GM23338 (cell line): ENCODE data around the gene FAR1. TPM values are rescaled to one million over a fixed set of nuclear protein-coding genes. Genes with fewer than 3 reads are reported as not detected.

Experiments
- ATAC-seq: fragments of 200-7000 bp; cut with Tn5 transposase; 3 replicates; pipeline ENCODE4 v1.9.1; 2020
- DNase-seq: peaks from one replicate; pipeline ENCODE4 v3.0.0-alpha.2; 2015; ENCODE audit warnings: low spot score
- H2AFZ ChIP-seq: fragments of 200-600 bp; sonication (generic); 2 replicates; pipeline ENCODE4 v1.8.0; 2016; ENCODE audit warnings: antibody characterized with exemption, mild to moderate bottlenecking, moderate library complexity
- H3F3A ChIP-seq: fragments of 200-600 bp; sonication (generic); replicated peaks from 2 replicates; pipeline ENCODE4 v1.8.0; 2017; ENCODE audit warnings: antibody characterized with exemption, mixed run types, low read depth
- H3K27ac ChIP-seq: fragments of 200-600 bp; sonication (generic); 2 replicates; pipeline ENCODE4 v1.6.1; 2016; ENCODE audit warnings: low read depth
- H3K27me3 ChIP-seq: fragments of 200-600 bp; sonication (generic); 2 replicates; pipeline ENCODE4 v1.8.0; 2016; ENCODE audit warnings: mild to moderate bottlenecking, mixed run types, moderate library complexity; ENCODE audit not compliant: insufficient read depth
- H3K36me3 ChIP-seq: fragments of 200-600 bp; sonication (generic); 2 replicates; pipeline ENCODE4 v1.8.0; 2016; ENCODE audit warnings: mild to moderate bottlenecking; ENCODE audit not compliant: insufficient read depth
- H3K4me1 ChIP-seq: fragments of 200-600 bp; sonication (generic); 2 replicates; pipeline ENCODE4 v1.8.0; 2016; ENCODE audit warnings: mild to moderate bottlenecking, moderate library complexity; ENCODE audit not compliant: insufficient read depth
- H3K4me2 ChIP-seq: fragments of 200-600 bp; sonication (generic); 2 replicates; pipeline ENCODE4 v1.7.1; 2017; ENCODE audit warnings: mixed run types
- H3K4me3 ChIP-seq: fragments of 200-600 bp; sonication (generic); 2 replicates; pipeline ENCODE4 v1.6.1; 2016; ENCODE audit warnings: mixed run types
- H3K79me2 ChIP-seq: fragments of 200-600 bp; sonication (generic); replicated peaks from 2 replicates; pipeline ENCODE4 v1.8.0; 2017; ENCODE audit warnings: mild to moderate bottlenecking; ENCODE audit not compliant: insufficient read depth
- H3K9me2 ChIP-seq: fragments of 200-600 bp; sonication (generic); 2 replicates; pipeline ENCODE4 v1.8.0; 2017; ENCODE audit not compliant: insufficient read depth
- H4K20me1 ChIP-seq: fragments of 200-600 bp; sonication (generic); replicated peaks from 2 replicates; pipeline ENCODE4 v1.8.0; 2017; ENCODE audit warnings: mild to moderate bottlenecking; ENCODE audit not compliant: insufficient read depth
- H3K27ac Mint-ChIP-seq: 2 replicates; pipeline ENCODE4 v1.8.0; 2020; ENCODE audit warnings: inconsistent platforms, mild to moderate bottlenecking, moderate library complexity, mixed read lengths
- H3K27me3 Mint-ChIP-seq: 3 replicates; pipeline ENCODE4 v1.8.0; 2022; ENCODE audit warnings: low read depth, mild to moderate bottlenecking, moderate library complexity, mixed read lengths, inconsistent platforms; ENCODE audit not compliant: insufficient read depth, poor library complexity
- H3K36me3 Mint-ChIP-seq: 3 replicates; pipeline ENCODE4 v1.8.0; 2021; ENCODE audit warnings: low read depth, mild to moderate bottlenecking, inconsistent platforms, moderate library complexity, mixed read lengths
- H3K4me1 Mint-ChIP-seq: 3 replicates; pipeline ENCODE4 v1.8.0; 2020; ENCODE audit warnings: mild to moderate bottlenecking, inconsistent platforms, mixed read lengths
- H3K4me3 Mint-ChIP-seq: 3 replicates; pipeline ENCODE4 v1.8.0; 2021; ENCODE audit warnings: moderate library complexity, mild to moderate bottlenecking, inconsistent platforms, mixed read lengths
- H3K9me3 Mint-ChIP-seq: 3 replicates; pipeline ENCODE4 v1.8.0; 2020; ENCODE audit warnings: moderate library complexity, mild to moderate bottlenecking, inconsistent platforms, mixed read lengths
- CREB1 ChIP-seq: fragments of 250-450 bp; sonication (Bioruptor Pico); IDR thresholded peaks from 2 replicates; pipeline ENCODE4 v1.5.0; 2020; ENCODE audit warnings: low read depth, mild to moderate bottlenecking, moderate library complexity
- POLR2AphosphoS5 ChIP-seq: IDR thresholded peaks from 2 replicates; pipeline ENCODE4 v1.6.1; 2016; ENCODE audit warnings: antibody characterized with exemption, low read depth
- ZNF114 ChIP-seq: fragments of 250-450 bp; sonication (Bioruptor Pico); IDR thresholded peaks from 2 replicates; pipeline ENCODE4 v1.5.0; 2020; ENCODE audit warnings: mild to moderate bottlenecking, moderate library complexity
- polyA plus RNA-seq: library from polyadenylated mRNA; unstranded; fragments of >200 nt; fragmentation: Nextera tagmentation; extraction: Ambion mirVana; gene quantifications from 2 replicates; pipeline ENCODE4 v1.2.1, GENCODE V29; 2016
- total RNA-seq: library from RNA; depleted of rRNA; stranded (reverse); fragments of >200 nt; shearing (Covaris generic); gene quantifications from 2 replicates; pipeline ENCODE4 v1.2.3, GENCODE V29; 2014
- TF ChIP-seq, protein P1 (sequence below): fragments of 250-450 bp; sonication (Bioruptor Pico); IDR thresholded peaks from 2 replicates; pipeline ENCODE4 v1.5.0; 2020; ENCODE audit warnings: mild to moderate bottlenecking, moderate library complexity
- TF ChIP-seq, protein P2 (sequence below): IDR thresholded peaks from one replicate; pipeline ENCODE4 v1.6.1; 2018; ENCODE audit warnings: antibody characterized with exemption; ENCODE audit not compliant: unreplicated experiment

The FAR1 gene
- total and polyA plus RNA-seq, 2 experiments from 2014 or later, result 27.3 to 79.5 TPM

DNA sequence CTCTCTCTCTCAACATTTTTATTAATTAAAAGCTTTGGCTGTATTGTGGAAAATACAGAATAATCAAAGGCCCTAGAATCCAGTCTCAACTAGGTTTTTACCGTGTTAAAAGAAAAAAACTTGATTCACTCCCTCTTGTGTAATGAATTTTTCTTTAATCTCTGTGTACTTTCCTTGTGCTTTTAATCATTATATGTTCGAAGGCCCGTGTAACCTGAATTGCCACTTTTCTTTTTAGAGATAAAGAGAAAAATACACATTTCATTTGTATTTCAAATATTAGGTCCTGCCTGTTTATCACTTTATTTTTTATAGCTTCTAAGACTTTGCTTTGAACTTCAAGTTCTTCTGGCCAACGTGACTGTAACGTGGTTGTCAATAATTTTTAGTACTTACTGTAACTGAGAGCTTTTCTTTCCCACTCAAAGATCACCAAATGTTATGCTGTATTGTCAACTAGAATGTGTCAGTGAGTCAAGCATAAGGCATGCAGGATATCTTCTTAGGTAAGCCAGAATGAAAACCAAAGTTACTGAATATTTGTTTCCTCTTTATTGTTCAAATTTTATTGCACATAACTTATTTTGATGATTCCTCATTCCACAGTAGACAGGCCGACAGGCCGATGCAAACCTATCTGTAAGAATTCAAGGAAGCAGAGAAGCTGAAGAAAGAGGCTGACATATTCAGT, 23.3 kb upstream of the FAR1 start (continued):
- TF ChIP-seq, protein P1, sequence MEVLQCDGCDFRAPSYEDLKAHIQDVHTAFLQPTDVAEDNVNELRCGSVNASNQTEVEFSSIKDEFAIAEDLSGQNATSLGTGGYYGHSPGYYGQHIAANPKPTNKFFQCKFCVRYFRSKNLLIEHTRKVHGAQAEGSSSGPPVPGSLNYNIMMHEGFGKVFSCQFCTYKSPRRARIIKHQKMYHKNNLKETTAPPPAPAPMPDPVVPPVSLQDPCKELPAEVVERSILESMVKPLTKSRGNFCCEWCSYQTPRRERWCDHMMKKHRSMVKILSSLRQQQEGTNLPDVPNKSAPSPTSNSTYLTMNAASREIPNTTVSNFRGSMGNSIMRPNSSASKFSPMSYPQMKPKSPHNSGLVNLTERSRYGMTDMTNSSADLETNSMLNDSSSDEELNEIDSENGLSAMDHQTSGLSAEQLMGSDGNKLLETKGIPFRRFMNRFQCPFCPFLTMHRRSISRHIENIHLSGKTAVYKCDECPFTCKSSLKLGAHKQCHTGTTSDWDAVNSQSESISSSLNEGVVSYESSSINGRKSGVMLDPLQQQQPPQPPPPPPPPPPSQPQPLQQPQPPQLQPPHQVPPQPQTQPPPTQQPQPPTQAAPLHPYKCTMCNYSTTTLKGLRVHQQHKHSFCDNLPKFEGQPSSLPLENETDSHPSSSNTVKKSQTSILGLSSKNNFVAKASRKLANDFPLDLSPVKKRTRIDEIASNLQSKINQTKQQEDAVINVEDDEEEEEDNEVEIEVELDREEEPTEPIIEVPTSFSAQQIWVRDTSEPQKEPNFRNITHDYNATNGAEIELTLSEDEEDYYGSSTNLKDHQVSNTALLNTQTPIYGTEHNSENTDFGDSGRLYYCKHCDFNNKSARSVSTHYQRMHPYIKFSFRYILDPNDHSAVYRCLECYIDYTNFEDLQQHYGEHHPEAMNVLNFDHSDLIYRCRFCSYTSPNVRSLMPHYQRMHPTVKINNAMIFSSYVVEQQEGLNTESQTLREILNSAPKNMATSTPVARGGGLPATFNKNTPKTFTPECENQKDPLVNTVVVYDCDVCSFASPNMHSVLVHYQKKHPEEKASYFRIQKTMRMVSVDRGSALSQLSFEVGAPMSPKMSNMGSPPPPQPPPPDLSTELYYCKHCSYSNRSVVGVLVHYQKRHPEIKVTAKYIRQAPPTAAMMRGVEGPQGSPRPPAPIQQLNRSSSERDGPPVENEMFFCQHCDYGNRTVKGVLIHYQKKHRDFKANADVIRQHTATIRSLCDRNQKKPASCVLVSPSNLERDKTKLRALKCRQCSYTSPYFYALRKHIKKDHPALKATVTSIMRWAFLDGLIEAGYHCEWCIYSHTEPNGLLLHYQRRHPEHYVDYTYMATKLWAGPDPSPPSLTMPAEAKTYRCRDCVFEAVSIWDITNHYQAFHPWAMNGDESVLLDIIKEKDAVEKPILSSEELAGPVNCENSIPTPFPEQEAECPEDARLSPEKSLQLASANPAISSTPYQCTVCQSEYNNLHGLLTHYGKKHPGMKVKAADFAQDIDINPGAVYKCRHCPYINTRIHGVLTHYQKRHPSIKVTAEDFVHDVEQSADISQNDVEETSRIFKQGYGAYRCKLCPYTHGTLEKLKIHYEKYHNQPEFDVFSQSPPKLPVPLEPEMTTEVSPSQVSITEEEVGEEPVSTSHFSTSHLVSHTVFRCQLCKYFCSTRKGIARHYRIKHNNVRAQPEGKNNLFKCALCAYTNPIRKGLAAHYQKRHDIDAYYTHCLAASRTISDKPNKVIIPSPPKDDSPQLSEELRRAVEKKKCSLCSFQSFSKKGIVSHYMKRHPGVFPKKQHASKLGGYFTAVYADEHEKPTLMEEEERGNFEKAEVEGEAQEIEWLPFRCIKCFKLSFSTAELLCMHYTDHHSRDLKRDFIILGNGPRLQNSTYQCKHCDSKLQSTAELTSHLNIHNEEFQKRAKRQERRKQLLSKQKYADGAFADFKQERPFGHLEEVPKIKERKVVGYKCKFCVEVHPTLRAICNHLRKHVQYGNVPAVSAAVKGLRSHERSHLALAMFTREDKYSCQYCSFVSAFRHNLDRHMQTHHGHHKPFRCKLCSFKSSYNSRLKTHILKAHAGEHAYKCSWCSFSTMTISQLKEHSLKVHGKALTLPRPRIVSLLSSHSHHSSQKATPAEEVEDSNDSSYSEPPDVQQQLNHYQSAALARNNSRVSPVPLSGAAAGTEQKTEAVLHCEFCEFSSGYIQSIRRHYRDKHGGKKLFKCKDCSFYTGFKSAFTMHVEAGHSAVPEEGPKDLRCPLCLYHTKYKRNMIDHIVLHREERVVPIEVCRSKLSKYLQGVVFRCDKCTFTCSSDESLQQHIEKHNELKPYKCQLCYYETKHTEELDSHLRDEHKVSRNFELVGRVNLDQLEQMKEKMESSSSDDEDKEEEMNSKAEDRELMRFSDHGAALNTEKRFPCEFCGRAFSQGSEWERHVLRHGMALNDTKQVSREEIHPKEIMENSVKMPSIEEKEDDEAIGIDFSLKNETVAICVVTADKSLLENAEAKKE (CRISPR knock-in tag), result no peak
- no peak for TF ChIP-seq CREB1 (CRISPR knock-in tag)
- no peak for TF ChIP-seq ZNF114 (CRISPR knock-in tag)

DNA sequence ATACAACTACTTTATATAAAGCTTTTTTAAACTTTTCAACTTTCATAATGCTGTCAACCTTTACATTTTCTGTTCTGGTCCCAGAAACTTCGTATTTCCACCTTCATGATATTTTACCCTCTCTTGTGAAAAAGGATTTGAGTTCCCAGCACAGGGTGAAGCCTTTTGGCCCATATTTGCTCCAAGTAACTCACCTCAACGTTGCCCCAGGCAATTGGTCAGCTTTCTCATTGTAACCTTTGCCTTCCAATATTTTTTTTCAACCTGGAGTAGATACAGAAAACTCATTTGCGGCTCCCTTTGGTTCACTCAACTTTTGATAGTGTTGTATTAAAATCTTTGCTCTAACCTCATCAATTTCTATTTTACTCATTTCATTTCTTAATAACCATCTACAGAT, 21.1 kb upstream of the FAR1 start:
- no peaks in the 10 kb centered on the region for H3K27me3 Mint-ChIP-seq
- no peak overlapping the region for H3K4me3 Mint-ChIP-seq
- TF ChIP-seq POLR2AphosphoS5, result no peak
- TF ChIP-seq, protein P1 (CRISPR knock-in tag), result no peak
- TF ChIP-seq, protein P2, sequence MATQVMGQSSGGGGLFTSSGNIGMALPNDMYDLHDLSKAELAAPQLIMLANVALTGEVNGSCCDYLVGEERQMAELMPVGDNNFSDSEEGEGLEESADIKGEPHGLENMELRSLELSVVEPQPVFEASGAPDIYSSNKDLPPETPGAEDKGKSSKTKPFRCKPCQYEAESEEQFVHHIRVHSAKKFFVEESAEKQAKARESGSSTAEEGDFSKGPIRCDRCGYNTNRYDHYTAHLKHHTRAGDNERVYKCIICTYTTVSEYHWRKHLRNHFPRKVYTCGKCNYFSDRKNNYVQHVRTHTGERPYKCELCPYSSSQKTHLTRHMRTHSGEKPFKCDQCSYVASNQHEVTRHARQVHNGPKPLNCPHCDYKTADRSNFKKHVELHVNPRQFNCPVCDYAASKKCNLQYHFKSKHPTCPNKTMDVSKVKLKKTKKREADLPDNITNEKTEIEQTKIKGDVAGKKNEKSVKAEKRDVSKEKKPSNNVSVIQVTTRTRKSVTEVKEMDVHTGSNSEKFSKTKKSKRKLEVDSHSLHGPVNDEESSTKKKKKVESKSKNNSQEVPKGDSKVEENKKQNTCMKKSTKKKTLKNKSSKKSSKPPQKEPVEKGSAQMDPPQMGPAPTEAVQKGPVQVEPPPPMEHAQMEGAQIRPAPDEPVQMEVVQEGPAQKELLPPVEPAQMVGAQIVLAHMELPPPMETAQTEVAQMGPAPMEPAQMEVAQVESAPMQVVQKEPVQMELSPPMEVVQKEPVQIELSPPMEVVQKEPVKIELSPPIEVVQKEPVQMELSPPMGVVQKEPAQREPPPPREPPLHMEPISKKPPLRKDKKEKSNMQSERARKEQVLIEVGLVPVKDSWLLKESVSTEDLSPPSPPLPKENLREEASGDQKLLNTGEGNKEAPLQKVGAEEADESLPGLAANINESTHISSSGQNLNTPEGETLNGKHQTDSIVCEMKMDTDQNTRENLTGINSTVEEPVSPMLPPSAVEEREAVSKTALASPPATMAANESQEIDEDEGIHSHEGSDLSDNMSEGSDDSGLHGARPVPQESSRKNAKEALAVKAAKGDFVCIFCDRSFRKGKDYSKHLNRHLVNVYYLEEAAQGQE, result no peak

More for the DNA sequence above, 21.1 kb upstream of the FAR1 start:
- no peak overlapping the region for H2AFZ ChIP-seq
- H3K79me2 ChIP-seq, result no peaks in the 10 kb centered on the region
- no peak overlapping the region for H3K4me3 ChIP-seq
- Mint-ChIP-seq H3K9me3 (no peaks in the 10 kb centered on the region; the same call in 2 of the 3 replicates), H3K27ac (no peak overlapping the region), H3K36me3 (no peaks in the 10 kb centered on the region), H3K4me1 (peaks cover 4% of the 10 kb centered on the region; the same call in 1 of the 3 replicates)
- DNase-seq, result no peak
- H3K27me3 ChIP-seq, result no peaks in the 10 kb centered on the region
- H3K9me2 ChIP-seq, result no peaks in the 10 kb centered on the region; the same call in 1 of the 2 replicates
- no peaks in the 10 kb centered on the region for H3K36me3 ChIP-seq
- no peak overlapping the region for H3K4me2 ChIP-seq
- no peaks in the 10 kb centered on the region for H3F3A ChIP-seq
- no peaks in the 10 kb centered on the region for H4K20me1 ChIP-seq
- H3K4me1 ChIP-seq, result no peaks in the 10 kb centered on the region
- no peak for ATAC-seq
- no peak overlapping the region for H3K27ac ChIP-seq
